Smooth muscle cell (in vitro differentiated cells): ENCODE data around the gene CLEC16A. TPM values are rescaled to one million over a fixed set of nuclear protein-coding genes. Genes with fewer than 3 reads are reported as not detected.

ENCODE experiments used
- DNase-seq: peaks from one replicate; lab custom pipeline; 2025; ENCODE audit not compliant: unreplicated experiment; lab: John Stamatoyannopoulos, UW
- H2AFZ ChIP-seq: fragments of 200-600 bp; sonication (generic); 2 replicates; pipeline ENCODE4 v1.6.0; 2016; ENCODE audit warnings: antibody characterized with exemption, low read depth, mild to moderate bottlenecking
- H3F3A ChIP-seq: fragments of 200-600 bp; sonication (generic); 2 replicates; pipeline ENCODE4 v1.6.0; 2017; ENCODE audit warnings: antibody characterized with exemption, low read depth
- H3K27ac ChIP-seq: fragments of 200-600 bp; sonication (generic); 2 replicates; pipeline ENCODE4 v1.5.1; 2016; ENCODE audit warnings: low read depth, mild to moderate bottlenecking
- H3K27me3 ChIP-seq: fragments of 200-600 bp; sonication (generic); 2 replicates; pipeline ENCODE4 v1.6.1; 2016; ENCODE audit warnings: low read depth, mild to moderate bottlenecking
- H3K36me3 ChIP-seq: fragments of 200-600 bp; sonication (generic); 2 replicates; pipeline ENCODE4 v1.5.1; 2016; ENCODE audit warnings: low read depth
- H3K4me1 ChIP-seq: fragments of 200-600 bp; sonication (generic); 2 replicates; pipeline ENCODE4 v1.5.1; 2016; ENCODE audit warnings: low read depth
- H3K4me2 ChIP-seq: fragments of 200-600 bp; sonication (generic); 2 replicates; pipeline ENCODE4 v1.6.0; 2016; ENCODE audit warnings: mild to moderate bottlenecking
- H3K4me3 ChIP-seq: fragments of 200-600 bp; sonication (generic); 2 replicates; pipeline ENCODE4 v1.5.1; 2016; ENCODE audit warnings: mild to moderate bottlenecking
- H3K79me2 ChIP-seq: fragments of 200-600 bp; sonication (generic); 2 replicates; pipeline ENCODE4 v1.6.0; 2016; ENCODE audit warnings: low read depth, mild to moderate bottlenecking
- H3K9ac ChIP-seq: fragments of 200-600 bp; sonication (generic); 2 replicates; pipeline ENCODE4 v1.6.0; 2016; ENCODE audit warnings: low read depth
- H3K9me3 ChIP-seq: fragments of 200-600 bp; sonication (generic); replicated peaks from 2 replicates; pipeline ENCODE4 v1.5.1; 2016; ENCODE audit warnings: low read depth
- H4K20me1 ChIP-seq: fragments of 200-600 bp; sonication (generic); 2 replicates; pipeline ENCODE4 v1.6.0; 2016; ENCODE audit warnings: low read depth
- WGBS: methylation state at CpG from one replicate; pipeline ENCODE4 v1.1.7; 2016; ENCODE audit warnings: low lambda C conversion rate; 5-methylcytosine and 5-hydroxymethylcytosine counted together
- polyA plus RNA-seq: library from polyadenylated mRNA; unstranded; fragments of >200 nt; fragmentation: Nextera tagmentation; extraction: Ambion mirVana; gene quantifications from 2 replicates; pipeline ENCODE4 v1.2.1, GENCODE V29; 2016
- total RNA-seq: library from RNA; depleted of rRNA; stranded (reverse); fragments of >200 nt; gene quantifications from 2 replicates; pipeline ENCODE4 v1.2.3, GENCODE V29; 2014
- TF ChIP-seq, protein P1 (sequence below): fragments of 200-600 bp; sonication (generic); IDR thresholded peaks from 2 replicates; pipeline ENCODE4 v1.5.1; 2017; ENCODE audit warnings: borderline replicate concordance, mild to moderate bottlenecking, antibody characterized with exemption; ENCODE audit not compliant: insufficient read depth, poor library complexity, severe bottlenecking

CLEC16A gene
- total and polyA plus RNA-seq, 2 experiments from 2014 or later: 12.6 to 16.2 TPM

DNA sequence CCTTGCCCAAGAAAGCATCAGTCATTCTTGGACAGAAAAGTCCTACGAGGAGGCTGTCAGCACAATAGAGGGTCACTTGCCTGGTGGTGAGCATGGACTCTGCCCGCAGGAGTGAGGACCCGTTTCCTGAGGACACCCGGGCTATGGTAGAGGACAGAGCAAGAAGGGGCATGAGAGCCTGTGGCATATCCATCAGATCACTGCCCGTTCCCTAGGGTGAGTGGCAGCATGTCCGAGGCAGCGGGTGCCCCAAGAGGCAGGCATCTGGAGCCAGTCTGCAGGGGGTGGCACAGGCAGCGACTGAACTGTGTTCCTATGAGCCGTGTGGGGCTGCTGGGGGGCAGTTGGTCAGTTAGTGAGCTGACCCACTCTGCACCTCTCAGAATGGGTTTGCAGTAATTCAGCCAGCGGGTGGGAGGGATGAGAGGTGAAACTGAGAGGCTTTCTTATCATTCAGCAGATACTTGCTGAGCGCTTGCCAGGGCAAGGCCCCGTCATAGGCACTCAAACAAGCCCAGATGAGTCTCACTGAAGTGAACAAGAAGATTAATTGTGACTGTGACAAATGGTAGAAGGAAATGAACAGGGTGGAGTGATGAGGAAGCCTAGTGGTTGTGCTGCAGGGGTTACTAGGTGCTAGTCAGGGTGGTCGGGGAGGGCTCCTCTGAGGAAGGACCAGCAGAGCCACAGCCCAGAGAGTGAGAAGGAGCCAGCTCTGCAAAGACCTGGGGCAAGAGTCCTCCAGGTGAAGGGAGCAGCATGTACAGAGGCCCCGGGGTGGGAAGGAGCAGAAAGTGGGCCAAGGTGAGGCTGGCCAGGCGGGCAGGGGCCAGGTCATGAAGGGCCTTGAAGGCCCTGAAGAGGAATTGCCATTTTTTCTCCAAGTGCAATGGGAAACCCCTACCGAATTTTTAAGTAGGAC lies 87.9 kb downstream of the CLEC16A start:
- Histone ChIP-seq H3K27me3 (no peaks in the 10 kb centered on the region), H3K4me2 (peak overlapping the region; percentile 24), H3K4me1 (peaks cover 17% of the 10 kb centered on the region), H3K79me2 (no peaks in the 10 kb centered on the region), H3K4me3 (no peak overlapping the region), H4K20me1 (peaks cover 3% of the 10 kb centered on the region), H3K9ac (no peak overlapping the region), H3K9me3 (peaks cover 4% of the 10 kb centered on the region), H3K27ac (no peak overlapping the region), H2AFZ (no peak overlapping the region), H3F3A (no peaks in the 10 kb centered on the region), H3K36me3 (peaks cover 20% of the 10 kb centered on the region)
- WGBS: 87% methylated on average over 16 of the region's 16 CpGs
- TF ChIP-seq, protein P1, sequence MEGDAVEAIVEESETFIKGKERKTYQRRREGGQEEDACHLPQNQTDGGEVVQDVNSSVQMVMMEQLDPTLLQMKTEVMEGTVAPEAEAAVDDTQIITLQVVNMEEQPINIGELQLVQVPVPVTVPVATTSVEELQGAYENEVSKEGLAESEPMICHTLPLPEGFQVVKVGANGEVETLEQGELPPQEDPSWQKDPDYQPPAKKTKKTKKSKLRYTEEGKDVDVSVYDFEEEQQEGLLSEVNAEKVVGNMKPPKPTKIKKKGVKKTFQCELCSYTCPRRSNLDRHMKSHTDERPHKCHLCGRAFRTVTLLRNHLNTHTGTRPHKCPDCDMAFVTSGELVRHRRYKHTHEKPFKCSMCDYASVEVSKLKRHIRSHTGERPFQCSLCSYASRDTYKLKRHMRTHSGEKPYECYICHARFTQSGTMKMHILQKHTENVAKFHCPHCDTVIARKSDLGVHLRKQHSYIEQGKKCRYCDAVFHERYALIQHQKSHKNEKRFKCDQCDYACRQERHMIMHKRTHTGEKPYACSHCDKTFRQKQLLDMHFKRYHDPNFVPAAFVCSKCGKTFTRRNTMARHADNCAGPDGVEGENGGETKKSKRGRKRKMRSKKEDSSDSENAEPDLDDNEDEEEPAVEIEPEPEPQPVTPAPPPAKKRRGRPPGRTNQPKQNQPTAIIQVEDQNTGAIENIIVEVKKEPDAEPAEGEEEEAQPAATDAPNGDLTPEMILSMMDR: no peak
- DNase-seq: no peak

DNA sequence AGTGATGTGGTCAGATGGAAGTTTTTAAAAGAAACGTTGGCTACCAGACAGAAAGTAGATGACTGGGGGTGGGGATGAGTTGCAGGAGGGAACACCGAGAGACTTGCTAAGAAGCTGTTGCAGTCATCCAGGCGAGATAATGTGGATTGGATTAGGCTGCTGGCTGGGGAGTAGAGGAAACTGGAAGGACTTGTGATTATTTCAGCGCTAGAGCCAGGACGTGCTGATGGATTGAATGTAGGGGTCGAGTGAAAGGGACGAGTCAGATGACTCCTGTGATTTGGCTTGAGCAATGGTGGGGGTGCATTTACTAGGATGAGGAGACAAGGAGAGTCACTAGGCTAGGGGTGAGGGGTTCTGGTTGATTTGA lies 88.5 kb downstream of the CLEC16A start:
- H3K36me3 ChIP-seq: peaks cover 20% of the 10 kb centered on the region
- no peak for DNase-seq

DNA sequence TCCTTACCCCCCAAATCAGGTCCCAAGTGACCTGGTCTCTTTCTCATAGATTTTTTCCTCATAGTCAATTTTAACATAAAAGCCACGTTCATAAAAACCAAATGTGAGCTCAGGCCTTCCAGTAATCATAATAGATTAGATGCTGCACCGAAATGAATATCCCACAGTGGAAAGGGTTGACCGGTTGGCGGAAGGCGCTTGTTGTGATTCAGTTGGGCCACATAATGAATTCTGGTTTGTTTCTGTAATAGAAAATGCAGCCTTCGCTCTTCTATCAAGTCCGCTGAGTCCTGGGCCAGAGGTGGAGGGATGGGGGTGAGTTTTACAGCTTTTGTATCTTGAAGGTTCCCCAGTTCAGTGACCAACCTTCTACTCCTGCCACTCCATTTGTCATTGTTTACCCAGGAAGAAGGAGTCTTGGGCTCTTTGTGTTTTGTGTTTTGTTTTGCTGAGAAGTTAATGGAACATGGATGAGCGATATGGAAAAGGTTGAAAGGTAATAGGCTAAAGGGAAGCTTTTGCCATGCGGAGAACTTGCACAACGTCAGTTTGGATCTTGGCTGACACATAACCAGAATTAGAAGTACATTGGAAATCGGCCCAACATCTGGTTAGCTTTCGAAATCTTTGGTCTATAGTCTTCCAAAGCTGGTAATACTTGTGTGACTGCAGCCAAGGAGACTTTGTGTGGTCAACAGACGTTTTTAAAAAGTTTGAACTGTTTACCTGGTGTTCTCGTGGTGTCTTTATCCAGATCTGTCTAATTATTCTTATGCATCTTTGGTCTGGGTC lies 89.5 kb downstream of the CLEC16A start:
- Histone ChIP-seq H3K79me2 (no peaks in the 10 kb centered on the region), H3K9ac (no peak overlapping the region), H3K4me2 (no peak overlapping the region), H3K9me3 (no peaks in the 10 kb centered on the region), H3K36me3 (peaks cover 11% of the 10 kb centered on the region), H3K27ac (no peak overlapping the region), H2AFZ (no peak overlapping the region), H3K4me3 (no peak overlapping the region), H4K20me1 (peaks cover 3% of the 10 kb centered on the region), H3F3A (no peaks in the 10 kb centered on the region), H3K27me3 (no peaks in the 10 kb centered on the region), H3K4me1 (peaks cover 17% of the 10 kb centered on the region)
- DNase-seq: no peak
- WGBS: 90% methylated on average over 14 of the region's 14 CpGs
- TF ChIP-seq, protein P1: no peak

More for the DNA sequence above, 88.5 kb downstream of the CLEC16A start:
- Histone ChIP-seq H3K4me3 (no peak overlapping the region), H3K9me3 (peaks cover 3% of the 10 kb centered on the region), H3K27me3 (no peaks in the 10 kb centered on the region), H3K9ac (no peak overlapping the region), H3K4me2 (peak overlapping the region; percentile 24), H3K4me1 (peaks cover 17% of the 10 kb centered on the region), H4K20me1 (peaks cover 3% of the 10 kb centered on the region), H2AFZ (no peak overlapping the region), H3F3A (no peaks in the 10 kb centered on the region), H3K27ac (no peak overlapping the region), H3K79me2 (no peaks in the 10 kb centered on the region)
- WGBS: 24% methylated on average over 7 of the region's 7 CpGs
- TF ChIP-seq, protein P1: no peak
